Memory B cell (primary cell): ENCODE results near the gene EGLN1.

Experiments
- ATAC-seq: fragments of 150-1000 bp; cut with Tn5 transposase; 2 replicates; pipeline ENCODE4 v1.10.0; 2021; ENCODE audit warnings: low read depth, mild to moderate bottlenecking, moderate library complexity
- DNase-seq, 2 donors: peaks; one replicate each; pipeline ENCODE4 v3.0.0; 2022; ENCODE audit warnings: low spot score in 2 of 2
- H3K27ac Mint-ChIP-seq: one replicate; pipeline ENCODE4 v1.8.0; 2022; ENCODE audit warnings: mild to moderate bottlenecking, moderate library complexity, mixed read lengths
- H3K27me3 Mint-ChIP-seq: one replicate; pipeline ENCODE4 v1.8.0; 2022; ENCODE audit warnings: mixed read lengths
- H3K36me3 Mint-ChIP-seq: one replicate; pipeline ENCODE4 v1.8.0; 2022; ENCODE audit warnings: mild to moderate bottlenecking, mixed read lengths
- H3K4me1 Mint-ChIP-seq: one replicate; pipeline ENCODE4 v1.8.0; 2022; ENCODE audit warnings: mixed read lengths
- H3K4me3 Mint-ChIP-seq: one replicate; pipeline ENCODE4 v1.8.0; 2022; ENCODE audit warnings: mild to moderate bottlenecking, moderate library complexity, mixed read lengths
- H3K9me3 Mint-ChIP-seq: one replicate; pipeline ENCODE4 v1.8.0; 2022; ENCODE audit warnings: mixed read lengths

EGLN1 gene

GRCh38 chr1:231418101-231418740 is 3.9 kb downstream of the EGLN1 start:
- Mint-ChIP-seq H3K9me3 (no peaks in the 10 kb centered on the region), H3K27me3 (no peaks in the 10 kb centered on the region), H3K36me3 (peaks cover 10% of the 10 kb centered on the region), H3K4me3 (no peak overlapping the region), H3K4me1 (peaks cover 35% of the 10 kb centered on the region), H3K27ac (no peak overlapping the region)
- ATAC-seq (no peak), DNase-seq (no peak)

GRCh38 chr1:231417513-231417912 is 4.6 kb downstream of the EGLN1 start:
- peaks cover 13% of the 10 kb centered on the region for H3K36me3 Mint-ChIP-seq
- peaks cover 39% of the 10 kb centered on the region for H3K4me1 Mint-ChIP-seq
- ATAC-seq (no peak), DNase-seq (no peak)
- no peaks in the 10 kb centered on the region for H3K9me3 Mint-ChIP-seq
- no peak overlapping the region for H3K27ac Mint-ChIP-seq
- H3K4me3 Mint-ChIP-seq: peak overlapping the region; percentile 22
- no peaks in the 10 kb centered on the region for H3K27me3 Mint-ChIP-seq

GRCh38 chr1:231416901-231417300 is 5.2 kb downstream of the EGLN1 start:
- DNase-seq (no peak), ATAC-seq (no peak)
- Mint-ChIP-seq H3K27me3 (no peaks in the 10 kb centered on the region), H3K9me3 (no peaks in the 10 kb centered on the region), H3K4me3 (no peak overlapping the region), H3K27ac (no peak overlapping the region), H3K36me3 (peaks cover 17% of the 10 kb centered on the region), H3K4me1 (peaks cover 38% of the 10 kb centered on the region)

- H3K4me3 Mint-ChIP-seq: no peak overlapping the region
- peaks cover 19% of the 10 kb centered on the region for H3K36me3 Mint-ChIP-seq
These were observed 7.0 kb downstream of the EGLN1 start for GRCh38 chr1:231415018-231415583.

GRCh38 chr1:231414260-231415016 is 7.6 kb downstream of the EGLN1 start:
- H3K9me3 Mint-ChIP-seq: no peaks in the 10 kb centered on the region
- no peaks in the 10 kb centered on the region for H3K27me3 Mint-ChIP-seq
- peaks cover 19% of the 10 kb centered on the region for H3K36me3 Mint-ChIP-seq
- H3K4me3 Mint-ChIP-seq: peak overlapping the region; percentile 48
- peaks cover 32% of the 10 kb centered on the region for H3K4me1 Mint-ChIP-seq
- no peak for ATAC-seq
- H3K27ac Mint-ChIP-seq: no peak overlapping the region
- no peak for DNase-seq

More at GRCh38 chr1:231415018-231415583, 7.0 kb downstream of the EGLN1 start:
- Mint-ChIP-seq H3K4me1 (peaks cover 39% of the 10 kb centered on the region), H3K27ac (no peak overlapping the region), H3K9me3 (no peaks in the 10 kb centered on the region), H3K27me3 (no peaks in the 10 kb centered on the region)
- DNase-seq (no peak), ATAC-seq (no peak)

GRCh38 chr1:231413749-231414082 is 8.4 kb downstream of the EGLN1 start:
- Mint-ChIP-seq H3K4me1 (peaks cover 27% of the 10 kb centered on the region), H3K27ac (no peak overlapping the region), H3K36me3 (peaks cover 19% of the 10 kb centered on the region), H3K27me3 (no peaks in the 10 kb centered on the region), H3K4me3 (no peak overlapping the region), H3K9me3 (no peaks in the 10 kb centered on the region)
- ATAC-seq: no peak
- no peak for DNase-seq

- Mint-ChIP-seq H3K36me3 (peaks cover 21% of the 10 kb centered on the region), H3K4me3 (no peak overlapping the region), H3K9me3 (no peaks in the 10 kb centered on the region), H3K27ac (no peak overlapping the region), H3K4me1 (peaks cover 19% of the 10 kb centered on the region), H3K27me3 (no peaks in the 10 kb centered on the region)
- ATAC-seq (no peak), DNase-seq (no peak)
These were observed 11.0 kb downstream of the EGLN1 start for GRCh38 chr1:231411036-231411531.

GRCh38 chr1:231410036-231410612 is 12.0 kb downstream of the EGLN1 start:
- Mint-ChIP-seq H3K4me1 (peaks cover 24% of the 10 kb centered on the region), H3K27me3 (no peaks in the 10 kb centered on the region), H3K36me3 (peaks cover 23% of the 10 kb centered on the region), H3K27ac (no peak overlapping the region), H3K9me3 (no peaks in the 10 kb centered on the region), H3K4me3 (no peak overlapping the region)
- ATAC-seq (no peak), DNase-seq (no peak)

- H3K4me1 Mint-ChIP-seq: peaks cover 18% of the 10 kb centered on the region
- H3K9me3 Mint-ChIP-seq: no peaks in the 10 kb centered on the region
- H3K27me3 Mint-ChIP-seq: no peaks in the 10 kb centered on the region
- no peak overlapping the region for H3K27ac Mint-ChIP-seq
- H3K4me3 Mint-ChIP-seq: no peak overlapping the region
- DNase-seq (no peak), ATAC-seq (no peak)
- H3K36me3 Mint-ChIP-seq: peaks cover 18% of the 10 kb centered on the region
These were observed 13.5 kb downstream of the EGLN1 start for GRCh38 chr1:231408528-231409094.

GRCh38 chr1:231407547-231408396 is 14.3 kb downstream of the EGLN1 start:
- Mint-ChIP-seq H3K9me3 (no peaks in the 10 kb centered on the region), H3K27ac (no peak overlapping the region), H3K4me1 (peaks cover 12% of the 10 kb centered on the region), H3K4me3 (no peak overlapping the region), H3K36me3 (peaks cover 14% of the 10 kb centered on the region), H3K27me3 (no peaks in the 10 kb centered on the region)
- no peak for ATAC-seq
- no peak for DNase-seq

- ATAC-seq (no peak), DNase-seq (no peak)
- no peak overlapping the region for H3K4me3 Mint-ChIP-seq
- H3K4me1 Mint-ChIP-seq: peaks cover 11% of the 10 kb centered on the region
- no peak overlapping the region for H3K27ac Mint-ChIP-seq
- H3K9me3 Mint-ChIP-seq: no peaks in the 10 kb centered on the region
- H3K36me3 Mint-ChIP-seq: peaks cover 8% of the 10 kb centered on the region
- no peaks in the 10 kb centered on the region for H3K27me3 Mint-ChIP-seq
These were observed 15.0 kb downstream of the EGLN1 start for GRCh38 chr1:231407049-231407448.

GRCh38 chr1:231404318-231404717 is 17.8 kb downstream of the EGLN1 start:
- DNase-seq: no peak
- H3K36me3 Mint-ChIP-seq: peaks cover 6% of the 10 kb centered on the region
- no peak overlapping the region for H3K4me3 Mint-ChIP-seq

GRCh38 chr1:231401478-231401877 is 20.6 kb downstream of the EGLN1 start:
- Mint-ChIP-seq H3K36me3 (peaks cover 11% of the 10 kb centered on the region), H3K4me3 (no peak overlapping the region), H3K27ac (no peak overlapping the region), H3K9me3 (no peaks in the 10 kb centered on the region), H3K27me3 (no peaks in the 10 kb centered on the region), H3K4me1 (peaks cover 26% of the 10 kb centered on the region)
- DNase-seq (no peak), ATAC-seq (no peak)

More at GRCh38 chr1:231404318-231404717, 17.8 kb downstream of the EGLN1 start:
- Mint-ChIP-seq H3K9me3 (no peaks in the 10 kb centered on the region), H3K27me3 (no peaks in the 10 kb centered on the region), H3K27ac (no peak overlapping the region), H3K4me1 (peaks cover 8% of the 10 kb centered on the region)
- ATAC-seq: no peak
